Loucy (cell line): ENCODE data around the gene PPP4C.

Experiments used
- H2AFZ ChIP-seq: fragments of 200-600 bp; sonication (generic); 2 replicates; pipeline ENCODE4 v1.6.0; 2016; ENCODE audit warnings: antibody characterized with exemption, mild to moderate bottlenecking, low read length, moderate library complexity
- H3F3A ChIP-seq: fragments of 200-600 bp; 2 replicates; pipeline ENCODE4 v1.6.0; 2016; ENCODE audit warnings: antibody characterized with exemption, low read depth, mild to moderate bottlenecking
- H3K27me3 ChIP-seq: fragments of 200-600 bp; sonication (generic); 2 replicates; pipeline ENCODE4 v1.6.1; 2014; ENCODE audit warnings: low read length, mild to moderate bottlenecking; ENCODE audit not compliant: insufficient read depth, poor library complexity, severe bottlenecking
- H3K36me3 ChIP-seq: fragments of 200-600 bp; sonication (generic); 2 replicates; pipeline ENCODE4 v1.6.1; 2016; ENCODE audit warnings: low read length; ENCODE audit not compliant: insufficient read depth
- H3K4me1 ChIP-seq: fragments of 200-600 bp; sonication (generic); 2 replicates; pipeline ENCODE4 v1.5.1; 2014; ENCODE audit warnings: low read length, mild to moderate bottlenecking; ENCODE audit not compliant: insufficient read depth, poor library complexity, severe bottlenecking
- H3K4me2 ChIP-seq: fragments of 200-600 bp; sonication (generic); 2 replicates; pipeline ENCODE4 v1.6.0; 2014; ENCODE audit warnings: antibody characterized with exemption, low read length, low read depth, mild to moderate bottlenecking; ENCODE audit not compliant: poor library complexity, severe bottlenecking
- H3K4me3 ChIP-seq: fragments of 200-600 bp; sonication (generic); 2 replicates; pipeline ENCODE4 v1.5.1; 2014; ENCODE audit warnings: low read length, mild to moderate bottlenecking, mixed read lengths; ENCODE audit not compliant: poor library complexity, severe bottlenecking
- H3K79me2 ChIP-seq: fragments of 200-600 bp; sonication (generic); 2 replicates; pipeline ENCODE4 v1.6.1; 2014; ENCODE audit warnings: low read length; ENCODE audit not compliant: insufficient read depth
- H3K9ac ChIP-seq: fragments of 200-600 bp; sonication (generic); 2 replicates; pipeline ENCODE4 v1.6.0; 2014; ENCODE audit warnings: mild to moderate bottlenecking, low read depth, low read length, moderate library complexity; ENCODE audit not compliant: poor library complexity, severe bottlenecking
- H3K9me2 ChIP-seq: fragments of 200-600 bp; sonication (generic); replicated peaks from 2 replicates; pipeline ENCODE4 v1.6.1; 2016; ENCODE audit warnings: low read depth, low read length, mixed read lengths
- H3K9me3 ChIP-seq: fragments of 200-600 bp; sonication (generic); 2 replicates; pipeline ENCODE4 v1.6.1; 2014; ENCODE audit warnings: mild to moderate bottlenecking, antibody characterized with exemption, low read length, low read depth; ENCODE audit not compliant: insufficient read depth
- H4K20me1 ChIP-seq: fragments of 200-600 bp; sonication (generic); 2 replicates; pipeline ENCODE4 v1.6.0; 2014; ENCODE audit warnings: antibody characterized with exemption, low read length, mild to moderate bottlenecking; ENCODE audit not compliant: insufficient read depth, poor library complexity, severe bottlenecking
- EZH2phosphoT487 ChIP-seq: fragments of 200-600 bp; IDR thresholded peaks from 2 replicates; pipeline ENCODE4 v1.6.1; 2018; ENCODE audit warnings: antibody characterized with exemption, mild to moderate bottlenecking, moderate library complexity, borderline replicate concordance
- TF ChIP-seq, protein P1 (sequence below): fragments of 200-600 bp; sonication (generic); conservative IDR thresholded peaks from 2 replicates; pipeline ENCODE4 v1.5.1; 2014; ENCODE audit warnings: mild to moderate bottlenecking, antibody characterized with exemption, low read length

The PPP4C gene

DNA sequence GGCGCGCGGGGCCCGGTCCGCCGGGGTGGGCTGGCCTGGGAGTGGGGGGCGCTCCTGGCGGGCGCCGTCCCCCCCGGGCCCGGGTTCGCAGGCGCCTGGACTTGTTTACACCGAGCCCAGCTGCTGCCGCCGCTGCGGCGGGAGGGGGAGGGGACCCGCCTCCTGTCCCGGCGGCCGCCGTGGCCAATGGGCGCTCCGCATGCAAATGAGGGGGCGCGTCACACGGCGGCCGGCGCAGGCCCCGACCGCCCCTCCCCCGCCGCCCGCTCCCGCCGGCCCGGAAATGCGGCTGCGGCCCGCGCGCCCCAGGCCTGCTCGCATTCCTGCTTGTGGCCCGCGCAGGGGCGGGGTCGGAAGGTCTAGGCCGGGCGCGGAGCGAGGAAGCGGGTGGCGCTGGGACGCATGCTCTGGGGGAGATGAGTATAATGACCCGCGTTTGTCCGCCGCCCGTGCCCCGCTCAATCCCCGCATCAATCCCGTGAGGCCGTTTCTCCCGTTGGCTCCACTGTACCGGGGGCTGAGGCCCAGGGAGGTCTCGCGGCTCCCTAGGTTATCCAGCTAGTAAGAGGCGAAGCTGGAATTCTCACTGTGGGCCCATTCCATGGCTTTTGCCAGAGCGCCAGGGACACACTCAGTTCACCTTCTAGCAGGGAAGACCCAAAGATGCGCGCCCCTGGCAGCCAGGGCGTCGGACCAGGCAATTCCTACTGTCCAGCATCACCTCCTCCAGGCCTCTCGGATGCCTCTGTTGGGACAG, 20.5 kb downstream of the PPP4C start, which contains the start of gene YPEL3:
Gene YPEL3 (minus strand): TSS at position 109 of the 757 bp plus-strand sequence. CDS start 731 bp downstream, outside the sequence.
- TF ChIP-seq, protein P1, sequence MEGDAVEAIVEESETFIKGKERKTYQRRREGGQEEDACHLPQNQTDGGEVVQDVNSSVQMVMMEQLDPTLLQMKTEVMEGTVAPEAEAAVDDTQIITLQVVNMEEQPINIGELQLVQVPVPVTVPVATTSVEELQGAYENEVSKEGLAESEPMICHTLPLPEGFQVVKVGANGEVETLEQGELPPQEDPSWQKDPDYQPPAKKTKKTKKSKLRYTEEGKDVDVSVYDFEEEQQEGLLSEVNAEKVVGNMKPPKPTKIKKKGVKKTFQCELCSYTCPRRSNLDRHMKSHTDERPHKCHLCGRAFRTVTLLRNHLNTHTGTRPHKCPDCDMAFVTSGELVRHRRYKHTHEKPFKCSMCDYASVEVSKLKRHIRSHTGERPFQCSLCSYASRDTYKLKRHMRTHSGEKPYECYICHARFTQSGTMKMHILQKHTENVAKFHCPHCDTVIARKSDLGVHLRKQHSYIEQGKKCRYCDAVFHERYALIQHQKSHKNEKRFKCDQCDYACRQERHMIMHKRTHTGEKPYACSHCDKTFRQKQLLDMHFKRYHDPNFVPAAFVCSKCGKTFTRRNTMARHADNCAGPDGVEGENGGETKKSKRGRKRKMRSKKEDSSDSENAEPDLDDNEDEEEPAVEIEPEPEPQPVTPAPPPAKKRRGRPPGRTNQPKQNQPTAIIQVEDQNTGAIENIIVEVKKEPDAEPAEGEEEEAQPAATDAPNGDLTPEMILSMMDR: no peak
- no peak for TF ChIP-seq EZH2phosphoT487
- Histone ChIP-seq H3F3A (peaks cover 4% of the 10 kb centered on the region; the same call in 1 of the 2 replicates), H3K9me3 (no peaks in the 10 kb centered on the region; the same call in 1 of the 2 replicates), H2AFZ (no peak within 1 kb of the TSS), H4K20me1 (no peaks in the 10 kb centered on the region), H3K9ac (no peak within 1 kb of the TSS), H3K9me2 (no peaks in the 10 kb centered on the region), H3K4me1 (peaks cover 11% of the 10 kb centered on the region), H3K36me3 (no peaks in the 10 kb centered on the region), H3K4me2 (no peak within 1 kb of the TSS), H3K4me3 (no peak within 1 kb of the TSS), H3K27me3 (no peaks in the 10 kb centered on the region), H3K79me2 (no peaks in the 10 kb centered on the region)

DNA sequence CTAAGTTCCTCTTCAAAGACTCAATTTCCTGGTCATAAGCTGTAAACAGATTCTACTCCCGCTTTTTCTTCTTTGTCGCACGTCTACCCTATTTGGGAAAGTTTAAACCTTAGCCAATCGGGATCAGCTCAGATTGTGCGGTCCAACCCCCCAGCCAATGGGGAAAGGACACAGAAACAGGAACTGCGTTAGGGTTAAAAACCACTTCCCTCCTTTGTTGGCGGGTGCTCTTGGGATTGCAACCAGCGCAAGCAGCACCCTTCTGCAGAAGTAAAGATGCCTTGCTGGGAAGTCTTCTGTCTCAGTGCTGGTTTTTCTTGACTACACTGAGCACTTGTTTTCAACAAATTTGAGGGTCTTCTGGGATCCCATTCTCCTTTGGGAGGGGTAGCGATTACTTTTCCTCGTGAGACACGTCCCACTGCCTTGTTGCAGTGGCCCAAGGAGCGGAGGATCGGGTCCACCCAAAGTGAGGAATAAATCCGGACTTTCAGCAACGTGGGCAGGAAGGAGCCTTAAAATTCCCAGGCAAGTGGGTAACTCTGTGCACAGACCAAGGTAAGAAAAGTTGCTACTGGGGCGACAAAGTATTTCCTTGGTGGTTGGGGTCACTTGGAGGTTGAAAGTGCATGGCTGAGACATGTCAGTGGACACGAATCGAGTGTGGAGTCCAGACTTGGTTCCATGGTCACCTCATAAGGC, 21.2 kb downstream of the PPP4C start:
- no peaks in the 10 kb centered on the region for H3K79me2 ChIP-seq
- no peak overlapping the region for H3K4me3 ChIP-seq
- H3K9me2 ChIP-seq: no peaks in the 10 kb centered on the region
- peaks cover 4% of the 10 kb centered on the region; the same call in 1 of the 2 replicates for H3F3A ChIP-seq
- H4K20me1 ChIP-seq: no peaks in the 10 kb centered on the region
- H3K4me2 ChIP-seq: no peak overlapping the region
- peaks cover 11% of the 10 kb centered on the region for H3K4me1 ChIP-seq
- no peak overlapping the region for H3K9ac ChIP-seq
- no peak overlapping the region for H2AFZ ChIP-seq
- no peak for TF ChIP-seq EZH2phosphoT487
- TF ChIP-seq, protein P1: no peak
- no peaks in the 10 kb centered on the region for H3K36me3 ChIP-seq
- no peaks in the 10 kb centered on the region for H3K27me3 ChIP-seq
- no peaks in the 10 kb centered on the region; the same call in 1 of the 2 replicates for H3K9me3 ChIP-seq

DNA sequence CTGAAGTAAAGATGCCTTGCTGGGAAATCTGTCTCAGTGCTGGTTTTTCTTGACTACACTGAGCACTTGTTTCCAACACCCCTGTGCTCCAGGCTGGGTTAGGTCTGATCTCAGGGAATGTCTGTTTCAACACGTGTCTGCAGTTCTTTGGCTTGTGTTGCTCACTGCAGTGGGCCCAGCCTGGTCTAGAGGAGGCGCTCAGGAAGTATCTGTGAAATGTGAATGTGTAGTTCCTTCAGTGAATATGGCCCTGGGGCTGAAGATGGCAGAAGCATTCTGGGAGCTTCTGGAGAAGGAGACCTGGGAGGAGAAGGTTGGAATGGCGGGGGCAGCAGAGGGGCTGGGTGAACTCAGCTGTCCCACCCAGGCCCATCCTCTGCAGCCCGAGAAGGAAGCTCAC, 28.3 kb downstream of the PPP4C start:
- Histone ChIP-seq H3K4me2 (no peak overlapping the region), H3K4me3 (no peak overlapping the region), H3K79me2 (no peaks in the 10 kb centered on the region), H2AFZ (no peak overlapping the region), H3K9me3 (no peaks in the 10 kb centered on the region), H3K36me3 (no peaks in the 10 kb centered on the region), H3K9me2 (no peaks in the 10 kb centered on the region), H3K27me3 (no peaks in the 10 kb centered on the region), H3F3A (no peaks in the 10 kb centered on the region), H4K20me1 (no peaks in the 10 kb centered on the region), H3K9ac (no peak overlapping the region), H3K4me1 (no peaks in the 10 kb centered on the region)
- no peak for TF ChIP-seq EZH2phosphoT487
- TF ChIP-seq, protein P1: no peak
